A673 (cell line): ENCODE results near the gene GABRA5. TPM values are rescaled to one million over a fixed set of nuclear protein-coding genes. Genes with fewer than 3 reads are reported as not detected.

Experiments used
- BruUV-seq: library from RNA; stranded (reverse); fragments of 400-500 nt; replicated peaks from 2 replicates; lab custom pipeline; 2021; lab: Mats Ljungman, UMichigan
- CTCF ChIA-PET: fragments of 300-600 bp; sonication (Branson Sonifier 250); formaldehyde crosslinking; loops from one replicate; lab custom pipeline; 2022; ENCODE audit warnings: antibody characterized with exemption; lab: Charles Lee
- POLR2A ChIA-PET: fragments of 300-600 bp; sonication (Branson Sonifier 250); formaldehyde crosslinking; loops from one replicate; lab custom pipeline; 2022; ENCODE audit warnings: antibody characterized with exemption; ENCODE audit not compliant: low non-redundant PET; lab: Charles Lee
- DNase-seq: peaks from one replicate; pipeline ENCODE4 v3.0.0-alpha.2; 2015; ENCODE audit warnings: low spot score
- H3K27ac ChIP-seq: fragments of 200-600 bp; sonication (generic); 2 replicates; pipeline ENCODE4 v1.5.1; 2016; ENCODE audit warnings: mixed run types, low read depth, mild to moderate bottlenecking, mixed read lengths, antibody characterized with exemption, low read length; ENCODE audit not compliant: poor library complexity, severe bottlenecking
- H3K27me3 ChIP-seq: fragments of 200-600 bp; sonication (generic); replicated peaks from 2 replicates; pipeline ENCODE4 v1.6.1; 2017; ENCODE audit warnings: mixed run types, low read depth, mild to moderate bottlenecking, mixed read lengths, antibody characterized with exemption, low read length; ENCODE audit not compliant: insufficient read depth, poor library complexity
- H3K36me3 ChIP-seq: fragments of 200-600 bp; sonication (generic); 2 replicates; pipeline ENCODE4 v1.6.1; 2016; ENCODE audit warnings: mixed run types, mild to moderate bottlenecking, mixed read lengths, antibody characterized with exemption, low read length; ENCODE audit not compliant: insufficient read depth, poor library complexity, severe bottlenecking
- H3K4me1 ChIP-seq: fragments of 200-600 bp; sonication (generic); 2 replicates; pipeline ENCODE4 v1.6.1; 2017; ENCODE audit warnings: mixed run types, mild to moderate bottlenecking, mixed read lengths, antibody characterized with exemption, low read length; ENCODE audit not compliant: insufficient read depth, poor library complexity, severe bottlenecking
- H3K4me3 ChIP-seq: fragments of 200-600 bp; sonication (generic); 2 replicates; pipeline ENCODE4 v1.5.1; 2016; ENCODE audit warnings: low read depth, mixed run types, mild to moderate bottlenecking, mixed read lengths, low read length; ENCODE audit not compliant: poor library complexity, severe bottlenecking
- H3K9me3 ChIP-seq: fragments of 200-600 bp; sonication (generic); 2 replicates; pipeline ENCODE4 v1.6.1; 2016; ENCODE audit warnings: mixed run types, low read depth, mild to moderate bottlenecking, mixed read lengths, antibody characterized with exemption, low read length; ENCODE audit not compliant: poor library complexity, severe bottlenecking
- EZH2 ChIP-seq: fragments of 200-600 bp; sonication (generic); IDR thresholded peaks from 2 replicates; pipeline ENCODE4 v1.6.1; 2017; ENCODE audit warnings: borderline replicate concordance, low read depth, mild to moderate bottlenecking, mixed read lengths, antibody characterized with exemption, low read length; ENCODE audit not compliant: poor library complexity, severe bottlenecking
- intact Hi-C: fragments of 100-400 bp; cut with micrococcal nuclease; formaldehyde crosslinking; loops from one replicate; pipeline ENCODE4 v1.10.0; 2022; ENCODE audit not compliant: unreplicated experiment
- total RNA-seq: library from RNA; stranded (reverse); gene quantifications from 2 replicates; pipeline ENCODE4 v1.2.3, GENCODE V29; 2021
- TF ChIP-seq, protein P1 (sequence below): fragments of 300-800, 200-600 bp; sonication (generic); conservative IDR thresholded peaks from 2 replicates; pipeline ENCODE4 v1.5.1; 2017; ENCODE audit warnings: low read depth, mild to moderate bottlenecking, antibody characterized with exemption, low read length, moderate library complexity, mixed read lengths

GABRA5 gene
- total RNA-seq, 1 experiment from 2014 or later = not detected

- Histone ChIP-seq H3K27ac (no peak overlapping the region), H3K9me3 (peaks cover 29% of the 10 kb centered on the region), H3K27me3 (no peaks in the 10 kb centered on the region), H3K4me3 (no peak overlapping the region), H3K36me3 (no peaks in the 10 kb centered on the region), H3K4me1 (no peaks in the 10 kb centered on the region)
- no TSS peak for BruUV-seq
- CTCF ChIA-PET = no interaction called here
- no peak for DNase-seq
- TF ChIP-seq EZH2 = no peak
- TF ChIP-seq, protein P1, sequence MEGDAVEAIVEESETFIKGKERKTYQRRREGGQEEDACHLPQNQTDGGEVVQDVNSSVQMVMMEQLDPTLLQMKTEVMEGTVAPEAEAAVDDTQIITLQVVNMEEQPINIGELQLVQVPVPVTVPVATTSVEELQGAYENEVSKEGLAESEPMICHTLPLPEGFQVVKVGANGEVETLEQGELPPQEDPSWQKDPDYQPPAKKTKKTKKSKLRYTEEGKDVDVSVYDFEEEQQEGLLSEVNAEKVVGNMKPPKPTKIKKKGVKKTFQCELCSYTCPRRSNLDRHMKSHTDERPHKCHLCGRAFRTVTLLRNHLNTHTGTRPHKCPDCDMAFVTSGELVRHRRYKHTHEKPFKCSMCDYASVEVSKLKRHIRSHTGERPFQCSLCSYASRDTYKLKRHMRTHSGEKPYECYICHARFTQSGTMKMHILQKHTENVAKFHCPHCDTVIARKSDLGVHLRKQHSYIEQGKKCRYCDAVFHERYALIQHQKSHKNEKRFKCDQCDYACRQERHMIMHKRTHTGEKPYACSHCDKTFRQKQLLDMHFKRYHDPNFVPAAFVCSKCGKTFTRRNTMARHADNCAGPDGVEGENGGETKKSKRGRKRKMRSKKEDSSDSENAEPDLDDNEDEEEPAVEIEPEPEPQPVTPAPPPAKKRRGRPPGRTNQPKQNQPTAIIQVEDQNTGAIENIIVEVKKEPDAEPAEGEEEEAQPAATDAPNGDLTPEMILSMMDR = no peak
- POLR2A ChIA-PET = no interaction called here
- intact Hi-C loops = no loop called here
These were observed 118.2 kb downstream of the GABRA5 start for GRCh38 chr15:26985050-26985449.

GRCh38 chr15:26996250-26996649 lies 129.4 kb downstream of the GABRA5 start:
- H3K36me3 ChIP-seq = no peaks in the 10 kb centered on the region
- no TSS peak for BruUV-seq
- peaks cover 64% of the 10 kb centered on the region for H3K9me3 ChIP-seq
- intact Hi-C loops = no loop called here
- H3K27ac ChIP-seq = no peak overlapping the region
- TF ChIP-seq, protein P1 = no peak
- TF ChIP-seq EZH2 = no peak
- ChIA-PET POLR2A (no interaction called here), CTCF (no interaction called here)
- no peaks in the 10 kb centered on the region for H3K27me3 ChIP-seq
- no peak for DNase-seq
- H3K4me3 ChIP-seq = no peak overlapping the region
- no peaks in the 10 kb centered on the region for H3K4me1 ChIP-seq

Other genes starting within 250 kb of the GABRA5 start
- not detected in 2 replicates for gene GABRB3, start 94.0 kb upstream of the GABRA5 start, total RNA-seq
- not detected in 2 replicates for gene GABRG3, start 104.1 kb downstream of the GABRA5 start, total RNA-seq